ENCODE data around the gene SORCS1.
A peak's percentile ranks its signal among the peaks of the same experiment; 100 is the strongest.

Gene SORCS1

GRCh38 chr10:106655165-106655564, 509.3 kb downstream of the SORCS1 start:
- no peak for TF ChIP-seq CTCF (IDR thresholded peaks at IDR 0.05; ENCODE audit: extremely low read depth, missing control alignments)

DNA sequence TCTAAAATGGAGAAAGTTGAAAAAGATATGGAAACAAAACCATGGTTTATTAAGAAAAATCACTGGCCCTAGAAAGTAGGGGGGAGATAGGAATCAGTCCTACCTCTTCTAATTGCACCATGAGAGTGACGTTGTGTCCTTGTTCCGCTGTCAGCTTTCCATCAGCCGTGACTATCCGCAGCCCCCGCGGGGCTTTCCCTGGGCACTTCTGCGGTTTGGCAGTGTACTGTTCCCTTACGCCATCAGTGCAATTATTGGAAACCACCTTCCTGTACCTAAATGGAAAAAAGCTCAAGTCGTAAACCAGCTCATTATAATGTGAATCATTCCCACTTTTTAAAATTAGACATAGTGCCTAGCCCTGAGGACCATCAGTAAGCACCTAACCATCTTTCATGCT, 512.2 kb downstream of the SORCS1 start:
- DNase-seq (ENCODE audit: low spot score): peak; percentile 17
- TF ChIP-seq CTCF (IDR thresholded peaks at IDR 0.05; ENCODE audit: extremely low read depth, missing control alignments): no peak

More at GRCh38 chr10:106655165-106655564, 509.3 kb downstream of the SORCS1 start:
- DNase-seq (ENCODE audit: low spot score): no peak

- no peak for DNase-seq (ENCODE audit: low spot score)
- TF ChIP-seq CTCF (IDR thresholded peaks at IDR 0.05; ENCODE audit: extremely low read depth, missing control alignments): no peak
Observed at GRCh38 chr10:106648534-106649481, 515.7 kb downstream of the SORCS1 start.

DNA sequence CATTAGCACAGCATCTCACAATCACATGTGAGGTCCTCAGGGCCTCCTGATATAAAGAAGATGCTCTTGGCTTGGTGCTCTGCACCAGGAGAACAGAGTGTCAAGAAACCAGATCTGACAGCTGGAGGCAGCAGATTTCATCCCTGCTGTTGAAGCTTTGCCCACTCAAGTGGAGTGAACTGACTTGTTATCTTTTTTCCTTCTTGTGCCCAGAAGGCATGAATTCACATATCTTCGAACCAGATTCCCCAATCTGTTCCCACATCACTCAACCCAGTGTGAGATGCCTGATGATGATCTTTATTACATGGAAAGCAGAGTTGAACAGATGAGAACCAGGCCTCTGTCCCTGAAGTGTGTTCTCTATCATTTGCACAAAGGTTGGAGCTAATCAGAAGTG, 521.0 kb downstream of the SORCS1 start:
- DNase-seq (ENCODE audit: low spot score): no peak
- no peak for TF ChIP-seq CTCF (IDR thresholded peaks at IDR 0.05; ENCODE audit: extremely low read depth, missing control alignments)

GRCh38 chr10:106637873-106638272, 526.6 kb downstream of the SORCS1 start:
- no peak for DNase-seq (ENCODE audit: low spot score)
- no peak for TF ChIP-seq CTCF (IDR thresholded peaks at IDR 0.05; ENCODE audit: extremely low read depth, missing control alignments)

DNA sequence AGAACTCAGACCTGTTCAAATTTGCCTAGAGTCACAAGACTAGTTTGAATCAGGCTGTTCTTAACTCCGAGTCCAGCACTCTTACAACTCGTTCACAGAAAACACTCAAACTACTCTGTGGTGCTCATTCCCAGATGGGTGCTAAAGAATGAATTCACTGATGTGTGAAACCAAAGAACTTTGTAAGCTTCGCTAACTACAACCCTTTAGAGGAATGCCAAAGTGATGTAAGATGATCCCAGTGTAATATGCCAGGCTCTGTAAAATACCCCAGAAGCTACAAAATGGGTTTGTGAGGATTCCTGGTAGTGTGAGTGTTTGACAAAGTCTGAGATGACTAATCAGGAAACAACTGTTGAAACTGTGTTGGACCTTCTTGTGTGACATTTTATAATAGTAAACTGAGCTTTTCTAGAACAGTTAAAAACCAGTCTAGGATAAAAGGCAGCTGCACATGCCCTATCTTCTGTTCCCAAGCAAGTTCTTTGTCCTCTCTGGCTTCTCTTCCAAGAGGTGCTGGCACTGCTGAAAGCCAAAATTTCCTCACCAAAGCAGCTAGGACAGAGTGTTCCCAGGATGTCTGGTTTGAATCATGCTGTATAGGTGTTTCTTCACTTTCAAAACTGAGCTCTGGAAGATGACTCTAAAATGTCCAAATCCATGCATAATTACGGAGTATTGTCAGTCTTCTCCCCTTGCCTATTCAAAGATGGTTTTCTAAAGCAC, 527.6 kb downstream of the SORCS1 start:
- no peak for TF ChIP-seq CTCF (IDR thresholded peaks at IDR 0.05; ENCODE audit: extremely low read depth, missing control alignments)
- DNase-seq (ENCODE audit: low spot score): no peak

- TF ChIP-seq CTCF (IDR thresholded peaks at IDR 0.05; ENCODE audit: extremely low read depth, missing control alignments): no peak
Observed at GRCh38 chr10:106635947-106636346, 528.6 kb downstream of the SORCS1 start.

More at GRCh38 chr10:106635947-106636346, 528.6 kb downstream of the SORCS1 start:
- DNase-seq (ENCODE audit: low spot score): no peak
